ENCODE data around the gene IMMP2L. TPM values are rescaled to one million over a fixed set of nuclear protein-coding genes. Genes with fewer than 3 reads are reported as not detected.

Gene IMMP2L
- polyA plus RNA-seq, 2 of the 4 experiments (the other 2 are of a cell fraction): 16.1 to 23.8 TPM

- Histone ChIP-seq H3K27ac (no peak overlapping the region), H3K9me3 (no peaks in the 10 kb centered on the region), H3K4me1 (0 out of 3 replicates have a peak, but pooled peaks cover 5% of the 10 kb centered on the region), H3K4me3 (no peak overlapping the region), H3K4me2 (no peak overlapping the region)
- WGBS (ENCODE audit: missing lambda C conversion rate): 29% methylated on average over 4 of the region's 4 CpGs
- TF ChIP-seq NPAS2 (CRISPR knock-in tag; IDR thresholded peaks at IDR 0.05; ENCODE audit: borderline replicate concordance) (no peak), POLR2A (IDR thresholded peaks at IDR 0.05; ENCODE audit: low read length) (no peak), HOXB13 (CRISPR knock-in tag; IDR thresholded peaks at IDR 0.05; ENCODE audit: low read depth) (no peak), POLR2AphosphoS2 (conservative IDR thresholded peaks at IDR 0.05; ENCODE audit: low read length) (no peak)
- ATAC-seq (no peak), DNase-seq (ENCODE audit: low read depth in 1 of 2, low spot score in 1 of 2) (no peak), FAIRE-seq (no peak)
- ChIA-PET POLR2A (no interaction called here), CTCF (interaction anchor here (1.5 kb wide), 1 partner anchor 15 kb away, joined by 4 read pairs; no protein-coding TSS in a partner anchor)
Measured at GRCh38 chr7:110852156-110852940, 709.9 kb downstream of the IMMP2L start.

DNA sequence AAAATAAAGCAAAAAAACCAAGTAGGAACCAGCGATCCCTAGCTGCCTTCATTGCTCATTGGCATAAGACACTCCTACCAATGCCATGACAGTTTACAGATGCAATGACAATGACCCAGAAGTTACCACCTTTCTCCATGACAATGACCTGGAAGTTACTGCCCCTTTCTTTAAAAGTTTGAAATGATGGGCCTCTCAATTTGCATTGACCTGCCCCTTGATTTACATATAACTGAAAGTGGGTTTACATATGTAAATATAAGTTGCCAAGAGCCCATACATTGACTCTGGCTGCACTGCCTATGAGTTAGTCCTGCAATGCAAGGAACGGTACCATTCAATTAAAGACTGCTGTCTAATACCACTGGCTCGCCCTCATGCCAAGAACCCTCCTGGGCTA is 712.1 kb downstream of the IMMP2L start:
- Histone ChIP-seq H3K27ac (no peak overlapping the region), H3K4me2 (no peak overlapping the region), H3K4me3 (no peak overlapping the region), H3K4me1 (no peaks in the 10 kb centered on the region), H3K9me3 (no peaks in the 10 kb centered on the region)
- CTCF ChIA-PET: no interaction called here
- FAIRE-seq: no peak
- TF ChIP-seq EHMT2 (IDR thresholded peaks at IDR 0.05; ENCODE audit: low read depth) (no peak), EHF (CRISPR knock-in tag; IDR thresholded peaks at IDR 0.05) (no peak), SMC3 (IDR thresholded peaks at IDR 0.05) (no peak), PHF8 (IDR thresholded peaks at IDR 0.05; ENCODE audit: borderline replicate concordance, low read depth) (no peak), RARB (CRISPR knock-in tag; IDR thresholded peaks at IDR 0.05) (no peak), RNF2 (IDR thresholded peaks at IDR 0.05; ENCODE audit: borderline replicate concordance, low read depth) (no peak), E2F6 (IDR thresholded peaks at IDR 0.05; ENCODE audit: borderline replicate concordance, low read depth) (no peak), CBX2 (IDR thresholded peaks at IDR 0.05; ENCODE audit: borderline replicate concordance, low read depth) (no peak), TFCP2L1 (CRISPR knock-in tag; IDR thresholded peaks at IDR 0.05) (no peak), JUN (IDR thresholded peaks at IDR 0.05) (no peak)
- TF ChIP-seq, protein P1, sequence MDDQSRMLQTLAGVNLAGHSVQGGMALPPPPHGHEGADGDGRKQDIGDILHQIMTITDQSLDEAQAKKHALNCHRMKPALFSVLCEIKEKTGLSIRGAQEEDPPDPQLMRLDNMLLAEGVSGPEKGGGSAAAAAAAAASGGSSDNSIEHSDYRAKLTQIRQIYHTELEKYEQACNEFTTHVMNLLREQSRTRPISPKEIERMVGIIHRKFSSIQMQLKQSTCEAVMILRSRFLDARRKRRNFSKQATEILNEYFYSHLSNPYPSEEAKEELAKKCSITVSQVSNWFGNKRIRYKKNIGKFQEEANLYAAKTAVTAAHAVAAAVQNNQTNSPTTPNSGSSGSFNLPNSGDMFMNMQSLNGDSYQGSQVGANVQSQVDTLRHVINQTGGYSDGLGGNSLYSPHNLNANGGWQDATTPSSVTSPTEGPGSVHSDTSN (IDR thresholded peaks at IDR 0.05): no peak
- POLR2A ChIA-PET: no interaction called here
- ATAC-seq: no peak
- no peak for DNase-seq (ENCODE audit: low read depth in 1 of 2, low spot score in 1 of 2)
- 90% methylated on average over 3 of the region's 3 CpGs for WGBS (ENCODE audit: missing lambda C conversion rate)

DNA sequence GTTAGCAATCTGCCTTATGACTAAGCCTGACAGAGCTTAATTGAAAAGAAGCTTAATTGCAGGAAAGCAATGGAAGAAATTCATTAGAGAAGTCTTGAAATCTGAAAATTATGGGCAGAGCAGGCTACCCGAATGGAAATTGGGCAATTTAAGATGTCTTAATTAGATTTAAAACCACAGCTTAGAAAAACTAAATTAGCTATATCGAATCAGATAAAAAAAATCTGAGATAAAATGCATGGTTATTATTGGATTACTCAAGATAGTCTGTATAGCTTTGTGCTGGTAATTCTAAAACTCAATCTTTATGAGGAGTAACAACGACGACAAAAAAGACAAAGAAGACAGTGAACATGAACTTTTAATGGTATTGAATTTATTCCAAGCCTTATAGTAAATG is 719.5 kb downstream of the IMMP2L start:
- FAIRE-seq: no peak
- TF ChIP-seq HOXB13 (CRISPR knock-in tag; IDR thresholded peaks at IDR 0.05; ENCODE audit: low read depth): no peak
- TF ChIP-seq, protein P2, sequence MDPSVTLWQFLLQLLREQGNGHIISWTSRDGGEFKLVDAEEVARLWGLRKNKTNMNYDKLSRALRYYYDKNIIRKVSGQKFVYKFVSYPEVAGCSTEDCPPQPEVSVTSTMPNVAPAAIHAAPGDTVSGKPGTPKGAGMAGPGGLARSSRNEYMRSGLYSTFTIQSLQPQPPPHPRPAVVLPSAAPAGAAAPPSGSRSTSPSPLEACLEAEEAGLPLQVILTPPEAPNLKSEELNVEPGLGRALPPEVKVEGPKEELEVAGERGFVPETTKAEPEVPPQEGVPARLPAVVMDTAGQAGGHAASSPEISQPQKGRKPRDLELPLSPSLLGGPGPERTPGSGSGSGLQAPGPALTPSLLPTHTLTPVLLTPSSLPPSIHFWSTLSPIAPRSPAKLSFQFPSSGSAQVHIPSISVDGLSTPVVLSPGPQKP (IDR thresholded peaks at IDR 0.05; ENCODE audit: low read depth, low read length): no peak
- no peak for TF ChIP-seq NR3C1 (IDR thresholded peaks at IDR 0.05)
- TF ChIP-seq RFX5 (IDR thresholded peaks at IDR 0.05): no peak
- TF ChIP-seq HDAC2 (IDR thresholded peaks at IDR 0.05): no peak
- TF ChIP-seq SMC3 (IDR thresholded peaks at IDR 0.05): no peak
- no peak for TF ChIP-seq RAD21 (conservative IDR thresholded peaks at IDR 0.05 in 1 of 2, IDR thresholded peaks at IDR 0.05 in 1 of 2)
- no peak for TF ChIP-seq FOSB (CRISPR knock-in tag; IDR thresholded peaks at IDR 0.05)
- Histone ChIP-seq H3K4me1 (no peaks in the 10 kb centered on the region), H3K27ac (no peak overlapping the region), H3K9me3 (no peaks in the 10 kb centered on the region), H3K4me3 (no peak overlapping the region), H3K4me2 (no peak overlapping the region)
- ChIA-PET POLR2A (no interaction called here), CTCF (no interaction called here)
- DNase-seq (ENCODE audit: low read depth in 1 of 2, low spot score in 1 of 2): no peak
- 62% methylated on average over 4 of the region's 4 CpGs for WGBS (ENCODE audit: missing lambda C conversion rate)
- ATAC-seq: no peak

Measured in A549 (cell line).